Neural crest cell (in vitro differentiated cells): ENCODE data around the gene ATXN7L1. TPM values are rescaled to one million over a fixed set of nuclear protein-coding genes. Genes with fewer than 3 reads are reported as not detected.
"Not testable (repeated sequence)": the region's sequence is repeated elsewhere in the genome, so short reads cannot be mapped to it uniquely, and the experiment has no call there.

ENCODE experiments used
- DNase-seq: peaks from one replicate; pipeline ENCODE4 v3.0.0; 2021; ENCODE audit warnings: low read depth, mixed read lengths, low spot score
- H3K27ac Mint-ChIP-seq: one replicate; pipeline ENCODE4 v1.8.0; 2021; ENCODE audit warnings: mild to moderate bottlenecking, mixed read lengths; ENCODE audit not compliant: unreplicated experiment
- H3K27me3 Mint-ChIP-seq: 2 replicates; pipeline ENCODE4 v1.8.0; 2021; ENCODE audit warnings: low read depth, mild to moderate bottlenecking, mixed read lengths
- H3K36me3 Mint-ChIP-seq: 2 replicates; pipeline ENCODE4 v1.8.0; 2021; ENCODE audit warnings: low read depth, mild to moderate bottlenecking, mixed read lengths
- H3K4me1 Mint-ChIP-seq: 2 replicates; pipeline ENCODE4 v1.8.0; 2021; ENCODE audit warnings: mixed read lengths
- H3K4me3 Mint-ChIP-seq: one replicate; pipeline ENCODE4 v1.8.0; 2021; ENCODE audit warnings: mild to moderate bottlenecking, mixed read lengths
- H3K9me3 Mint-ChIP-seq: 2 replicates; pipeline ENCODE4 v1.8.0; 2021; ENCODE audit warnings: mixed read lengths
- total RNA-seq: library from RNA; stranded (reverse); gene quantifications from 2 replicates; pipeline ENCODE4 v1.2.1, GENCODE V29; 2021
- TF ChIP-seq, protein P1 (sequence below): fragments of 200-600 bp; sonication (generic); conservative IDR thresholded peaks from 2 replicates; pipeline ENCODE4 v1.5.0; 2021; ENCODE audit warnings: antibody characterized with exemption, mild to moderate bottlenecking

Gene ATXN7L1
- total RNA-seq, 1 donor from 2014 or later: 14.4 TPM

DNA sequence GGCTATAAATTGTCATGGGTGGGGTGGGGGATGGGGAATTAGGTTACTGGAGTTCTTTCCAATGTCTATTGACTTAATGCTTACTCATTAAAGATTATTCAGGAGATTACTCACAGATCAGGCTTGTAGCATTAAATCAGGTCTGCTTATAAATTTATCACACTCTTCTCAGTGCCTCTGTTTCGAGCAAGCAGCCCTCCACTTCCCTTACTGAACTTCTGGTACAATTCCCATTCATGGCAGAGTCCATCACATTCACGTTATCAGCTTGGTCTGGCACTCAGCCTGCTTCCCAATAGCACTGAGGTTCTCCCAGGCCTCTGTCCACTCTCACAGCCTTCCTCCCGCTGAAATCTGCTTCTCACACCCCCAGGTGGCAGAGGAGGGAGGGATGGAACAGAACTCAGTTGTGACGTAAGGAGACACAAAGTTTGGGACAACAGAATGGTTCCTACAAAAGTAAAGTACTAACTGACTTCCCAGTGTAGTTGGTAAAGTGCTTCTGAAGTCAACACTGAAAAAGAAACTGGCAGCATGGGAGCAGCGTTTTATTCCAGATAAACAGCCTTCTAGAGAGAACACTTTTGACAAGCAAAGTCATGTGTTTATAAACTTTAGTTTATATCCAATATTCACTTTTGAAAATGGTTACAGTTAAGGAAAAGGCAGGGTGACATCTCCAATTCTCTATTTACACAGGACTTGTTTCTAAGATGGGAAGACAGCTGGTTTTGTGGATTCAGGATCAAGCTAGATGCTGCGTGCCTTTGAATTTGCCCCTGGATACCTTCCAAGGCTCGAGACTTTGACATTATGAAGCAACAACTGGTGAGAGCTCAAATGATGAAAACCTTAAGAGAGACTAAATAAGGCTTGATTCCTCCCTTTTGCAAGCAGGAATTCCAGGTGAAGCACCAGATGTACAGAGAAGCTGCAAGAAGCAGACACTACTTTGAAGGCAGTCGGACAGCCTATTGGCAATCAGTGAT lies 81.4 kb downstream of the ATXN7L1 start:
- Mint-ChIP-seq H3K27me3 (no peaks in the 10 kb centered on the region), H3K9me3 (no peaks in the 10 kb centered on the region), H3K4me1 (peaks cover 20% of the 10 kb centered on the region), H3K36me3 (peaks cover 6% of the 10 kb centered on the region), H3K4me3 (no peak overlapping the region), H3K27ac (no peak overlapping the region)
- no peak for DNase-seq
- TF ChIP-seq, protein P1, sequence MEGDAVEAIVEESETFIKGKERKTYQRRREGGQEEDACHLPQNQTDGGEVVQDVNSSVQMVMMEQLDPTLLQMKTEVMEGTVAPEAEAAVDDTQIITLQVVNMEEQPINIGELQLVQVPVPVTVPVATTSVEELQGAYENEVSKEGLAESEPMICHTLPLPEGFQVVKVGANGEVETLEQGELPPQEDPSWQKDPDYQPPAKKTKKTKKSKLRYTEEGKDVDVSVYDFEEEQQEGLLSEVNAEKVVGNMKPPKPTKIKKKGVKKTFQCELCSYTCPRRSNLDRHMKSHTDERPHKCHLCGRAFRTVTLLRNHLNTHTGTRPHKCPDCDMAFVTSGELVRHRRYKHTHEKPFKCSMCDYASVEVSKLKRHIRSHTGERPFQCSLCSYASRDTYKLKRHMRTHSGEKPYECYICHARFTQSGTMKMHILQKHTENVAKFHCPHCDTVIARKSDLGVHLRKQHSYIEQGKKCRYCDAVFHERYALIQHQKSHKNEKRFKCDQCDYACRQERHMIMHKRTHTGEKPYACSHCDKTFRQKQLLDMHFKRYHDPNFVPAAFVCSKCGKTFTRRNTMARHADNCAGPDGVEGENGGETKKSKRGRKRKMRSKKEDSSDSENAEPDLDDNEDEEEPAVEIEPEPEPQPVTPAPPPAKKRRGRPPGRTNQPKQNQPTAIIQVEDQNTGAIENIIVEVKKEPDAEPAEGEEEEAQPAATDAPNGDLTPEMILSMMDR: no peak

DNA sequence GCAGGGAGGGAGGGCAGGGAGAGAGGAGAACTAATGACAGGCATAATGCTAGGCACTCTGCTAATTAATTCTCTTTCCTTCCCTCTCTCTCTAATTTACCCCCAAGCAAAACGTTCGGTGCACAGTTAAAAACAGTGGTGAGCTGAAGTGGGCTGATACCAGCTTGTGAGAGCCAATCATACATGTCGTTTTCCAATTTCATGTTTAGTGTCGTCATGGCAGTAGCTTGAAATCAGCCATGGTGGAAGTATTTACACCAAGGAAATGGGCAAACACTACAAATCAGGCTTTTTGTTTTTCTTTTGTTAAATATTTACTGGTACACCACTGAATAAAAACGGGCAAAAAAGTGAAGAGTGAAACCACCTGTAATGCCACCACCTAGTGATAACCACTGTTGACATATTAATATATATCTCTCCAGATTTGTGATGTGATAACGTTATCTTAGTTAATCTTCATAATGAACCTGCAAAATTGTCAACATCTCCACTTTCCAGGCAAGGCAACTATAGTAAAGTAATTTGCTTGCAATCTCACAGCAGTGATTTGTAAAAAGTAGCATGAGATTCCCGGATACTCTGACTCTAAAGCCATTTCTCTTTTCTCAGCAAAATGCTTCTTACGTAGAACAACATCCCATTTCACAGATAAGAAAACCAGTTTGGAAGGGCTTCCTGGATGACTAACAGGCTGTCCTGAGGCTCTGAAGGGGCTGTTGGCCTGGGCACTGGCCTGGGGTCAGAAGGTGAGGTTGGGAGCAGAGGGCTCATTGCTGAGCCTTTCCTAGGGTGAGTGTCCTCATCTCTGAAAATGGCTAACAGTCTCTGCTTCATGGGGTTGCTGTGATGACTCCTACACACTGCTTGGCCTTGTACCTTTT lies 83.7 kb downstream of the ATXN7L1 start:
- peaks cover 6% of the 10 kb centered on the region for H3K36me3 Mint-ChIP-seq
- no peaks in the 10 kb centered on the region for H3K9me3 Mint-ChIP-seq
- no peak overlapping the region for H3K27ac Mint-ChIP-seq
- DNase-seq: no peak
- peaks cover 11% of the 10 kb centered on the region for H3K4me1 Mint-ChIP-seq
- TF ChIP-seq, protein P1: no peak
- no peak overlapping the region for H3K4me3 Mint-ChIP-seq
- no peaks in the 10 kb centered on the region for H3K27me3 Mint-ChIP-seq

DNA sequence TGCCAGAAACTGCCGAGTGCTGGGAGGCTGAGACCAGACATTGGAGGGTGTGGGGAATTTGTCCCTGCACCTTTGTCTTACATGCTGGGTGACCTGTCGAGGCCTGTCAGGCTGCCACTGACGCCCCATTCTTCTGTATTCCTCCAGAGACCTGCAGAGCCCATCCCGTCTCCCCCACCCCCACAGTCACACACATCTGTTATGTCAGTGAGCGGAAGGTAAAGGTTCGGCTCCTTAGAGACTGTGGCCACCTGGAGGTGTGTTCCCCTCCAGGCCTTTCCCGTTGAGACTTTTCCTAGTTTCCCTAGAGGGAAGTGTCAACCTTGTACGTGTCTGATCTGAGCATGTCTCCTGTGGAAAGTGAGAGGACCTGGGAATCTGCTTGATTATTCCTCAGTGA lies 84.5 kb downstream of the ATXN7L1 start:
- TF ChIP-seq, protein P1: no peak
- Mint-ChIP-seq H3K27me3 (no peaks in the 10 kb centered on the region), H3K36me3 (peaks cover 7% of the 10 kb centered on the region), H3K27ac (no peak overlapping the region), H3K9me3 (no peaks in the 10 kb centered on the region), H3K4me1 (peaks cover 7% of the 10 kb centered on the region), H3K4me3 (no peak overlapping the region)
- no peak for DNase-seq

DNA sequence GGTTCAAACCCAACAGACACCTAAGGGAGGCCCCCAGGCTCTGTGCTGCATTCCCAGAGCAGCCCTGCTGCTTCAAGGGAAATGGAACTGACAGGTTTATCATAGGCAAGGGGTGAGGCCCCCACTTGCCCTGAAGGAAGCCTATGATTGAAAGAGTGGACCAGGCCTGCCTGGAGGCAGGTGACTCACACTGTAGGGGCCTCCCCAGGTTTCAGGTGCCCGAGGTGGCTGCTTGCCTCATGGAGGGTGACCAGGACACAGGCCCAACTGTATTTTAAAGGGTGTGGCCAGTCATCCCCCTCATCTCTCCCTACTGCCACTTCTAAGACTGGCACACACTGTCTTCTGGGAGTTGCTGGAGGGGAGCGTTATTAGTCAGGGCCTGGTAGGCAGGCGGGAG lies 85.4 kb downstream of the ATXN7L1 start:
- no peak for DNase-seq
- Mint-ChIP-seq H3K27me3 (no peaks in the 10 kb centered on the region), H3K27ac (no peak overlapping the region), H3K4me1 (peaks cover 3% of the 10 kb centered on the region), H3K36me3 (peaks cover 7% of the 10 kb centered on the region), H3K4me3 (no peak overlapping the region), H3K9me3 (no peaks in the 10 kb centered on the region)
- TF ChIP-seq, protein P1: no peak

DNA sequence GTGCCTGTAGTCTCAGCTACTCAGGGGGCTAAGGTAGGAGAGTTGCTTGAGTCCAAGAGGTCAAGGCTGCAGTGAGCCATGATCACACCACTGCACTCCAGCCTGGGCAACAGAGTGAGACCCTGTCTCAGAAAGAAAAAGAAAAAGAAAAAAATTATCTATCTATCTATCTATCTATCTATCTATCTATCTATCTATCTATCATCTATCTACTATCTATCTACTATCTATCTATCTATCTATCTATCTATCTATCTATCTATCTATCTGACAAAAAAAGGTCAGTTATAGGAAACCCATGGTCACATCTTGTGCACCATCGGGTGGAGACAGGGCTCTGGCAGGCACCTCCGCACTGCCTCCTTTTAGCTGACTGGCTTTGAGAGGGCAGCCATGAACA lies 85.9 kb downstream of the ATXN7L1 start:
- not testable (repeated sequence) for DNase-seq, H3K27ac Mint-ChIP-seq, H3K9me3 Mint-ChIP-seq, H3K4me1 Mint-ChIP-seq, H3K4me3 Mint-ChIP-seq, H3K27me3 Mint-ChIP-seq, H3K36me3 Mint-ChIP-seq
